Ovary (tissue), 1 donor: ENCODE measurements around the gene SMC3.

Source experiments
- EP300 ChIP-seq: sonication (generic); formaldehyde crosslinking; IDR thresholded peaks from one replicate; pipeline ENCODE4 v1.6.1; 2017; ENCODE audit warnings: antibody characterized with exemption
- POLR2A ChIP-seq: fragments of 450-650 bp; IDR thresholded peaks from one replicate; pipeline ENCODE4 v1.6.1; 2017; ENCODE audit warnings: antibody characterized with exemption, mild to moderate bottlenecking, moderate library complexity

GRCh38 chr10:110534571-110534970 lies 32.9 kb upstream of the SMC3 start:
- no peak for TF ChIP-seq POLR2A
- TF ChIP-seq EP300 = no peak
